SK-N-SH treated with all-trans-retinoic acid at 6 μM for 48 hours (cell line): ENCODE results near the gene SYNDIG1.

ENCODE experiments used
- ATAC-seq: fragments of 200-7000 bp; cut with Tn5 transposase; 3 replicates; pipeline ENCODE4 v1.9.1; 2020; ENCODE audit warnings: mild to moderate bottlenecking, moderate library complexity
- ARNTL ChIP-seq: fragments of 450-650 bp; formaldehyde crosslinking; IDR thresholded peaks from 2 replicates; pipeline ENCODE4 v1.5.0; 2020; ENCODE audit warnings: low read depth, mild to moderate bottlenecking, moderate library complexity, borderline replicate concordance
- BACH2 ChIP-seq: fragments of 250-450 bp; sonication (Bioruptor Pico); IDR thresholded peaks from 2 replicates; pipeline ENCODE4 v1.9.0; 2021; ENCODE audit warnings: mild to moderate bottlenecking, borderline replicate concordance
- CSDC2 ChIP-seq: fragments of 250-450 bp; sonication (Bioruptor Pico); IDR thresholded peaks from 2 replicates; pipeline ENCODE4 v1.5.0; 2020; ENCODE audit warnings: mild to moderate bottlenecking, moderate library complexity
- ESRRG ChIP-seq: fragments of 250-450 bp; sonication (Bioruptor Pico); IDR thresholded peaks from 2 replicates; pipeline ENCODE4 v1.6.1; 2021; ENCODE audit warnings: mild to moderate bottlenecking
- GLIS3 ChIP-seq: fragments of 250-450 bp; sonication (Bioruptor Pico); IDR thresholded peaks from 2 replicates; pipeline ENCODE4 v1.5.0; 2020; ENCODE audit warnings: mild to moderate bottlenecking, moderate library complexity
- POU6F1 ChIP-seq: fragments of 250-450 bp; sonication (Bioruptor Pico); IDR thresholded peaks from 2 replicates; pipeline ENCODE4 v1.8.0; 2021; ENCODE audit warnings: low read depth, mild to moderate bottlenecking, moderate library complexity, borderline replicate concordance
- PPARA ChIP-seq: fragments of 250-450 bp; sonication (Bioruptor Pico); IDR thresholded peaks from 2 replicates; pipeline ENCODE4 v1.5.0; 2020; ENCODE audit warnings: mild to moderate bottlenecking, borderline replicate concordance
- RARB ChIP-seq: fragments of 250-450 bp; sonication (Bioruptor Pico); IDR thresholded peaks from 2 replicates; pipeline ENCODE4 v1.8.0; 2021; ENCODE audit warnings: mild to moderate bottlenecking, moderate library complexity
- SNAI2 ChIP-seq: fragments of 250-450 bp; sonication (Bioruptor Pico); IDR thresholded peaks from 2 replicates; pipeline ENCODE4 v1.5.0; 2020; ENCODE audit warnings: mild to moderate bottlenecking, moderate library complexity
- TCF4 ChIP-seq: fragments of 250-450 bp; sonication (Bioruptor Pico); IDR thresholded peaks from 2 replicates; pipeline ENCODE4 v1.8.0; 2021; ENCODE audit warnings: mild to moderate bottlenecking, moderate library complexity, borderline replicate concordance
- TOX ChIP-seq: fragments of 250-450 bp; sonication (Bioruptor Pico); IDR thresholded peaks from 2 replicates; pipeline ENCODE4 v1.8.0; 2021; ENCODE audit warnings: mild to moderate bottlenecking, moderate library complexity, borderline replicate concordance
- ZFP3 ChIP-seq: fragments of 250-450 bp; sonication (Bioruptor Pico); IDR thresholded peaks from 2 replicates; pipeline ENCODE4 v1.5.0; 2020; ENCODE audit warnings: mild to moderate bottlenecking, moderate library complexity
- ZFP30 ChIP-seq: fragments of 450-650 bp; formaldehyde crosslinking; IDR thresholded peaks from 2 replicates; pipeline ENCODE4 v1.5.0; 2022; ENCODE audit warnings: mild to moderate bottlenecking, moderate library complexity
- ZNF565 ChIP-seq: fragments of 450-650 bp; formaldehyde crosslinking; conservative IDR thresholded peaks from 2 replicates; pipeline ENCODE4 v1.5.0; 2020; ENCODE audit warnings: low read depth, mild to moderate bottlenecking, moderate library complexity
- ZNF70 ChIP-seq: fragments of 450-650 bp; formaldehyde crosslinking; IDR thresholded peaks from 2 replicates; pipeline ENCODE4 v1.5.0; 2020; ENCODE audit warnings: mild to moderate bottlenecking, moderate library complexity
- TF ChIP-seq, protein P1 (sequence below): fragments of 250-450 bp; sonication (Bioruptor Pico); IDR thresholded peaks from 2 replicates; pipeline ENCODE4 v1.5.0; 2020; ENCODE audit warnings: mild to moderate bottlenecking, moderate library complexity
- TF ChIP-seq, protein P2 (sequence below): fragments of 250-450 bp; sonication (Bioruptor Pico); IDR thresholded peaks from 2 replicates; pipeline ENCODE4 v1.5.1; 2020; ENCODE audit warnings: low read depth, mild to moderate bottlenecking, moderate library complexity
- TF ChIP-seq, protein P3 (sequence below): fragments of 250-450 bp; sonication (Bioruptor Pico); IDR thresholded peaks from 2 replicates; pipeline ENCODE4 v1.8.0; 2020; ENCODE audit warnings: mild to moderate bottlenecking, moderate library complexity, borderline replicate concordance
- TF ChIP-seq, protein P4 (sequence below): fragments of 250-450 bp; sonication (Bioruptor Pico); IDR thresholded peaks from 2 replicates; pipeline ENCODE4 v1.5.1; 2021; ENCODE audit warnings: mild to moderate bottlenecking, moderate library complexity

The SYNDIG1 gene

GRCh38 chr20:24651976-24652345 lies 182.5 kb downstream of the SYNDIG1 start:
- TF ChIP-seq ZNF70 (CRISPR knock-in tag) (no peak), ZNF565 (CRISPR knock-in tag) (no peak), ESRRG (CRISPR knock-in tag) (no peak), PPARA (CRISPR knock-in tag) (no peak), CSDC2 (no peak), GLIS3 (CRISPR knock-in tag) (no peak), TCF4 (CRISPR knock-in tag) (no peak), SNAI2 (CRISPR knock-in tag) (no peak), POU6F1 (CRISPR knock-in tag) (no peak)
- TF ChIP-seq, protein P1, sequence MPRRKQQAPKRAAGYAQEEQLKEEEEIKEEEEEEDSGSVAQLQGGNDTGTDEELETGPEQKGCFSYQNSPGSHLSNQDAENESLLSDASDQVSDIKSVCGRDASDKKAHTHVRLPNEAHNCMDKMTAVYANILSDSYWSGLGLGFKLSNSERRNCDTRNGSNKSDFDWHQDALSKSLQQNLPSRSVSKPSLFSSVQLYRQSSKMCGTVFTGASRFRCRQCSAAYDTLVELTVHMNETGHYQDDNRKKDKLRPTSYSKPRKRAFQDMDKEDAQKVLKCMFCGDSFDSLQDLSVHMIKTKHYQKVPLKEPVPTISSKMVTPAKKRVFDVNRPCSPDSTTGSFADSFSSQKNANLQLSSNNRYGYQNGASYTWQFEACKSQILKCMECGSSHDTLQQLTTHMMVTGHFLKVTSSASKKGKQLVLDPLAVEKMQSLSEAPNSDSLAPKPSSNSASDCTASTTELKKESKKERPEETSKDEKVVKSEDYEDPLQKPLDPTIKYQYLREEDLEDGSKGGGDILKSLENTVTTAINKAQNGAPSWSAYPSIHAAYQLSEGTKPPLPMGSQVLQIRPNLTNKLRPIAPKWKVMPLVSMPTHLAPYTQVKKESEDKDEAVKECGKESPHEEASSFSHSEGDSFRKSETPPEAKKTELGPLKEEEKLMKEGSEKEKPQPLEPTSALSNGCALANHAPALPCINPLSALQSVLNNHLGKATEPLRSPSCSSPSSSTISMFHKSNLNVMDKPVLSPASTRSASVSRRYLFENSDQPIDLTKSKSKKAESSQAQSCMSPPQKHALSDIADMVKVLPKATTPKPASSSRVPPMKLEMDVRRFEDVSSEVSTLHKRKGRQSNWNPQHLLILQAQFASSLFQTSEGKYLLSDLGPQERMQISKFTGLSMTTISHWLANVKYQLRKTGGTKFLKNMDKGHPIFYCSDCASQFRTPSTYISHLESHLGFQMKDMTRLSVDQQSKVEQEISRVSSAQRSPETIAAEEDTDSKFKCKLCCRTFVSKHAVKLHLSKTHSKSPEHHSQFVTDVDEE (CRISPR knock-in tag), result no peak
- TF ChIP-seq, protein P2, sequence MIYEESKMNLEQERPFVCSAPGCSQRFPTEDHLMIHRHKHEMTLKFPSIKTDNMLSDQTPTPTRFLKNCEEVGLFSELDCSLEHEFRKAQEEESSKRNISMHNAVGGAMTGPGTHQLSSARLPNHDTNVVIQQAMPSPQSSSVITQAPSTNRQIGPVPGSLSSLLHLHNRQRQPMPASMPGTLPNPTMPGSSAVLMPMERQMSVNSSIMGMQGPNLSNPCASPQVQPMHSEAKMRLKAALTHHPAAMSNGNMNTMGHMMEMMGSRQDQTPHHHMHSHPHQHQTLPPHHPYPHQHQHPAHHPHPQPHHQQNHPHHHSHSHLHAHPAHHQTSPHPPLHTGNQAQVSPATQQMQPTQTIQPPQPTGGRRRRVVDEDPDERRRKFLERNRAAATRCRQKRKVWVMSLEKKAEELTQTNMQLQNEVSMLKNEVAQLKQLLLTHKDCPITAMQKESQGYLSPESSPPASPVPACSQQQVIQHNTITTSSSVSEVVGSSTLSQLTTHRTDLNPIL, result no peak
- no peak for ATAC-seq

DNA sequence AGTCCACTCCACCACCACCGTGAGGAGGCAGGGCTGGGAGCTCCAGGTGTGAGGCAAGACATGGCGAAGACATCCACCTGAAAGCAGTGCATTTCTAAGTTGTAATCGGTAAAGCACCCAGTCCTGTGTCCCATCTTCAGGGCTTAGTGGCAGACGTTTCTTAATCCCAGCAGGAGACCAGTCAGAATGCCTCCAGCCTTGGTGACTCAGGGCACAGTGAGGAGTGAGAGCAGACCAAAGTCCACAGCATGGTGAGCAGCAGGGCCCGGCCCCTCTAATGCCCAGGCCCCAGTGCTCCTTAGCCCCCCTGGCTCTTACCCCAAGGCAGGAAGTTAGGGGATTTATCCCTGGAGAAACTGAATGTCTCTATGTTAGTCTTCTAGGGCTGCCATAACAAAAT lies 183.9 kb downstream of the SYNDIG1 start:
- no peak for ATAC-seq
- no peak for TF ChIP-seq PPARA (CRISPR knock-in tag)
- no peak for TF ChIP-seq BACH2 (CRISPR knock-in tag)
- no peak for TF ChIP-seq TOX (CRISPR knock-in tag)
- TF ChIP-seq ZFP3, result no peak
- TF ChIP-seq, protein P2, result no peak
- no peak for TF ChIP-seq ZFP30
- TF ChIP-seq SNAI2 (CRISPR knock-in tag), result no peak
- TF ChIP-seq TCF4 (CRISPR knock-in tag), result no peak
- TF ChIP-seq, protein P3, sequence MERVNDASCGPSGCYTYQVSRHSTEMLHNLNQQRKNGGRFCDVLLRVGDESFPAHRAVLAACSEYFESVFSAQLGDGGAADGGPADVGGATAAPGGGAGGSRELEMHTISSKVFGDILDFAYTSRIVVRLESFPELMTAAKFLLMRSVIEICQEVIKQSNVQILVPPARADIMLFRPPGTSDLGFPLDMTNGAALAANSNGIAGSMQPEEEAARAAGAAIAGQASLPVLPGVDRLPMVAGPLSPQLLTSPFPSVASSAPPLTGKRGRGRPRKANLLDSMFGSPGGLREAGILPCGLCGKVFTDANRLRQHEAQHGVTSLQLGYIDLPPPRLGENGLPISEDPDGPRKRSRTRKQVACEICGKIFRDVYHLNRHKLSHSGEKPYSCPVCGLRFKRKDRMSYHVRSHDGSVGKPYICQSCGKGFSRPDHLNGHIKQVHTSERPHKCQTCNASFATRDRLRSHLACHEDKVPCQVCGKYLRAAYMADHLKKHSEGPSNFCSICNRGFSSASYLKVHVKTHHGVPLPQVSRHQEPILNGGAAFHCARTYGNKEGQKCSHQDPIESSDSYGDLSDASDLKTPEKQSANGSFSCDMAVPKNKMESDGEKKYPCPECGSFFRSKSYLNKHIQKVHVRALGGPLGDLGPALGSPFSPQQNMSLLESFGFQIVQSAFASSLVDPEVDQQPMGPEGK (CRISPR knock-in tag), result no peak
- TF ChIP-seq, protein P1 (CRISPR knock-in tag), result no peak
- TF ChIP-seq, all 23 proteins: peak for 0

- ATAC-seq, result no peak
- TF ChIP-seq, protein P3 (CRISPR knock-in tag), result no peak
- TF ChIP-seq, protein P4, sequence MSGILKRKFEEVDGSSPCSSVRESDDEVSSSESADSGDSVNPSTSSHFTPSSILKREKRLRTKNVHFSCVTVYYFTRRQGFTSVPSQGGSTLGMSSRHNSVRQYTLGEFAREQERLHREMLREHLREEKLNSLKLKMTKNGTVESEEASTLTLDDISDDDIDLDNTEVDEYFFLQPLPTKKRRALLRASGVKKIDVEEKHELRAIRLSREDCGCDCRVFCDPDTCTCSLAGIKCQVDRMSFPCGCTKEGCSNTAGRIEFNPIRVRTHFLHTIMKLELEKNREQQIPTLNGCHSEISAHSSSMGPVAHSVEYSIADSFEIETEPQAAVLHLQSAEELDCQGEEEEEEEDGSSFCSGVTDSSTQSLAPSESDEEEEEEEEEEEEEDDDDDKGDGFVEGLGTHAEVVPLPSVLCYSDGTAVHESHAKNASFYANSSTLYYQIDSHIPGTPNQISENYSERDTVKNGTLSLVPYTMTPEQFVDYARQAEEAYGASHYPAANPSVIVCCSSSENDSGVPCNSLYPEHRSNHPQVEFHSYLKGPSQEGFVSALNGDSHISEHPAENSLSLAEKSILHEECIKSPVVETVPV (CRISPR knock-in tag), result no peak
- TF ChIP-seq, protein P1 (CRISPR knock-in tag), result no peak
- TF ChIP-seq ARNTL (CRISPR knock-in tag) (no peak), RARB (CRISPR knock-in tag) (no peak), BACH2 (CRISPR knock-in tag) (no peak)
Observed at GRCh38 chr20:24654425-24654824, 185.0 kb downstream of the SYNDIG1 start.
